WTC11 (cell line): ENCODE measurements around the gene HECW1. TPM values are rescaled to one million over a fixed set of nuclear protein-coding genes. Genes with fewer than 3 reads are reported as not detected.

Source experiments
- ATAC-seq: fragments of 200-7000 bp; cut with Tn5 transposase; 2 replicates; pipeline ENCODE4 v1.10.0; 2021; ENCODE audit warnings: mild to moderate bottlenecking, moderate library complexity
- CTCF ChIA-PET: fragments of 300-600 bp; sonication (Branson Sonifier 250); formaldehyde crosslinking; loops from one replicate; lab custom pipeline; 2021; ENCODE audit warnings: antibody characterized with exemption; lab: Charles Lee
- POLR2A ChIA-PET: fragments of 350-600 bp; sonication (Branson Sonifier 250); formaldehyde crosslinking; loops from one replicate; lab custom pipeline; 2021; ENCODE audit warnings: antibody characterized with exemption; lab: Charles Lee
- DNase-seq: peaks from one replicate; pipeline ENCODE4 v3.0.0; 2021; ENCODE audit warnings: low spot score
- H3K27ac Mint-ChIP-seq: 2 replicates; pipeline ENCODE4 v1.8.0; 2021; ENCODE audit warnings: mixed read lengths
- H3K27me3 Mint-ChIP-seq: 2 replicates; pipeline ENCODE4 v1.8.0; 2021; ENCODE audit warnings: low read depth, mild to moderate bottlenecking, moderate library complexity, mixed read lengths
- H3K36me3 Mint-ChIP-seq: 2 replicates; pipeline ENCODE4 v1.8.0; 2021; ENCODE audit warnings: mixed read lengths
- H3K4me1 Mint-ChIP-seq: 2 replicates; pipeline ENCODE4 v1.8.0; 2022; ENCODE audit warnings: mixed read lengths
- H3K4me3 Mint-ChIP-seq: 2 replicates; pipeline ENCODE4 v1.8.0; 2021; ENCODE audit warnings: mild to moderate bottlenecking, moderate library complexity, mixed read lengths
- H3K9me3 Mint-ChIP-seq: 2 replicates; pipeline ENCODE4 v1.8.0; 2021; ENCODE audit warnings: mixed read lengths
- ATF2 ChIP-seq: sonication (generic); formaldehyde crosslinking; IDR thresholded peaks from 2 replicates; pipeline ENCODE4 v1.8.1; 2022; ENCODE audit warnings: low read depth, missing genetic modification reagents, borderline replicate concordance
- ATF6 ChIP-seq: sonication (generic); formaldehyde crosslinking; IDR thresholded peaks from 2 replicates; pipeline ENCODE4 v1.8.1; 2023; ENCODE audit warnings: mild to moderate bottlenecking, missing genetic modification reagents
- E2F4 ChIP-seq: sonication (generic); formaldehyde crosslinking; IDR thresholded peaks from 2 replicates; pipeline ENCODE4 v1.8.1; 2022; ENCODE audit warnings: low read depth, mild to moderate bottlenecking, moderate library complexity, missing genetic modification reagents, borderline replicate concordance
- EMX1 ChIP-seq: fragments of 250-450 bp; sonication (Bioruptor Pico); IDR thresholded peaks from 2 replicates; pipeline ENCODE4 v1.8.0; 2021; ENCODE audit warnings: mild to moderate bottlenecking
- HMGA2 ChIP-seq: fragments of 250-450 bp; sonication (Bioruptor Pico); IDR thresholded peaks from 2 replicates; pipeline ENCODE4 v1.4.0; 2021; ENCODE audit warnings: mild to moderate bottlenecking, moderate library complexity
- JAZF1 ChIP-seq: fragments of 250-450 bp; sonication (Bioruptor Pico); IDR thresholded peaks from 2 replicates; pipeline ENCODE4 v1.9.0; 2021; ENCODE audit warnings: moderate library complexity, mild to moderate bottlenecking, inconsistent platforms
- KAT7 ChIP-seq: sonication (generic); formaldehyde crosslinking; IDR thresholded peaks from 2 replicates; pipeline ENCODE4 v1.8.1; 2023; ENCODE audit warnings: missing genetic modification reagents, mild to moderate bottlenecking, borderline replicate concordance
- MYBL2 ChIP-seq: sonication (generic); formaldehyde crosslinking; IDR thresholded peaks from 2 replicates; pipeline ENCODE4 v1.8.1; 2023; ENCODE audit warnings: mild to moderate bottlenecking, moderate library complexity, missing genetic modification reagents
- NFATC4 ChIP-seq: fragments of 250-450 bp; sonication (Bioruptor Pico); IDR thresholded peaks from 2 replicates; pipeline ENCODE4 v1.9.0; 2021; ENCODE audit warnings: mild to moderate bottlenecking
- NFYB ChIP-seq: sonication (generic); formaldehyde crosslinking; conservative IDR thresholded peaks from 2 replicates; pipeline ENCODE4 v1.8.0; 2022; ENCODE audit warnings: low read depth, missing genetic modification reagents
- NR2C2 ChIP-seq: sonication (generic); formaldehyde crosslinking; IDR thresholded peaks from 2 replicates; pipeline ENCODE4 v1.8.0; 2022; ENCODE audit warnings: mild to moderate bottlenecking, missing genetic modification reagents
- NR3C1 ChIP-seq: sonication (generic); formaldehyde crosslinking; conservative IDR thresholded peaks from 2 replicates; pipeline ENCODE4 v1.8.1; 2023; ENCODE audit warnings: low read depth, mild to moderate bottlenecking, missing genetic modification reagents
- PRDM15 ChIP-seq: sonication (generic); formaldehyde crosslinking; IDR thresholded peaks from 2 replicates; pipeline ENCODE4 v1.8.0; 2022; ENCODE audit warnings: missing genetic modification reagents
- RORB ChIP-seq: fragments of 250-450 bp; sonication (Bioruptor Pico); IDR thresholded peaks from 2 replicates; pipeline ENCODE4 v1.9.0; 2021; ENCODE audit warnings: mild to moderate bottlenecking
- SMAD3 ChIP-seq: sonication (generic); formaldehyde crosslinking; IDR thresholded peaks from 2 replicates; pipeline ENCODE4 v1.8.0; 2022; ENCODE audit warnings: missing genetic modification reagents, mild to moderate bottlenecking, borderline replicate concordance
- SOX15 ChIP-seq: fragments of 250-450 bp; sonication (Bioruptor Pico); IDR thresholded peaks from 2 replicates; pipeline ENCODE4 v1.9.0; 2021; ENCODE audit warnings: mild to moderate bottlenecking
- SP1 ChIP-seq: sonication (generic); formaldehyde crosslinking; conservative IDR thresholded peaks from 2 replicates; pipeline ENCODE4 v1.8.1; 2022; ENCODE audit warnings: missing genetic modification reagents
- ZMAT4 ChIP-seq: fragments of 250-450 bp; sonication (Bioruptor Pico); IDR thresholded peaks from 2 replicates; pipeline ENCODE4 v1.9.0; 2021; ENCODE audit warnings: mild to moderate bottlenecking
- ZNF232 ChIP-seq: sonication (generic); formaldehyde crosslinking; IDR thresholded peaks from 2 replicates; pipeline ENCODE4 v1.8.0; 2022; ENCODE audit warnings: mild to moderate bottlenecking, missing genetic modification reagents
- ZNF423 ChIP-seq: fragments of 250-450 bp; sonication (Bioruptor Pico); IDR thresholded peaks from 2 replicates; pipeline ENCODE4 v2.1.2; 2022; ENCODE audit warnings: mild to moderate bottlenecking, moderate library complexity
- ZNF425 ChIP-seq: fragments of 250-450 bp; sonication (Bioruptor Pico); conservative IDR thresholded peaks from 2 replicates; pipeline ENCODE4 v1.9.0; 2021; ENCODE audit warnings: mild to moderate bottlenecking
- ZNF671 ChIP-seq: fragments of 250-450 bp; sonication (Bioruptor Pico); IDR thresholded peaks from 2 replicates; pipeline ENCODE4 v1.8.0; 2021; ENCODE audit warnings: mild to moderate bottlenecking
- ZSCAN18 ChIP-seq: fragments of 250-450 bp; sonication (Bioruptor Pico); IDR thresholded peaks from 2 replicates; pipeline ENCODE4 v2.1.2; 2022; ENCODE audit warnings: mild to moderate bottlenecking, moderate library complexity
- total RNA-seq: library from RNA; stranded (reverse); gene quantifications from 3 replicates; pipeline ENCODE4 v1.2.3, GENCODE V29; 2021

HECW1 gene
- total RNA-seq, 1 experiment from 2014 or later, result 6.1 TPM

GRCh38 chr7:43078794-43079193 is 33.7 kb upstream of the HECW1 start (continued):
- TF ChIP-seq PRDM15 (CRISPR knock-in tag) (no peak), NR3C1 (no peak), SP1 (CRISPR knock-in tag) (no peak), KAT7 (CRISPR knock-in tag) (no peak), ATF6 (CRISPR knock-in tag) (no peak), ZNF423 (CRISPR knock-in tag) (no peak), NFYB (CRISPR knock-in tag) (no peak), ZSCAN18 (no peak), NFATC4 (CRISPR knock-in tag) (no peak), RORB (no peak), MYBL2 (no peak), ZNF425 (CRISPR knock-in tag) (no peak)

- Mint-ChIP-seq H3K36me3 (no peaks in the 10 kb centered on the region), H3K4me1 (peaks cover 30% of the 10 kb centered on the region), H3K9me3 (no peaks in the 10 kb centered on the region), H3K4me3 (no peak overlapping the region), H3K27me3 (no peaks in the 10 kb centered on the region; the same call in 1 of the 2 replicates), H3K27ac (no peak overlapping the region)
- ATAC-seq, result no peak
- TF ChIP-seq NFYB (CRISPR knock-in tag) (no peak), EMX1 (CRISPR knock-in tag) (no peak), SMAD3 (CRISPR knock-in tag) (no peak), ZNF232 (CRISPR knock-in tag) (no peak), NR2C2 (CRISPR knock-in tag) (no peak)
- CTCF ChIA-PET, result no interaction called here
- POLR2A ChIA-PET, result no interaction called here
- DNase-seq, result no peak
These were observed 30.8 kb upstream of the HECW1 start for GRCh38 chr7:43081603-43082002.

- ChIA-PET POLR2A (no interaction called here), CTCF (no interaction called here)
- no peak for ATAC-seq
- Mint-ChIP-seq H3K27me3 (no peaks in the 10 kb centered on the region; the same call in 1 of the 2 replicates), H3K4me1 (peaks cover 16% of the 10 kb centered on the region), H3K9me3 (peaks cover 10% of the 10 kb centered on the region), H3K36me3 (no peaks in the 10 kb centered on the region), H3K4me3 (no peak overlapping the region), H3K27ac (no peak overlapping the region)
- DNase-seq, result no peak
- no peak for TF ChIP-seq E2F4 (CRISPR knock-in tag)
- TF ChIP-seq ZNF671 (CRISPR knock-in tag), result no peak
- no peak for TF ChIP-seq HMGA2 (CRISPR knock-in tag)
- no peak for TF ChIP-seq ZMAT4 (CRISPR knock-in tag)
- no peak for TF ChIP-seq NFATC4 (CRISPR knock-in tag)
- no peak for TF ChIP-seq RORB
- no peak for TF ChIP-seq ATF2 (CRISPR knock-in tag)
- no peak for TF ChIP-seq JAZF1 (CRISPR knock-in tag)
- no peak for TF ChIP-seq SOX15 (CRISPR knock-in tag)
These were observed 29.3 kb upstream of the HECW1 start for GRCh38 chr7:43083106-43083505.
